Measurements from ENCODE around the gene TM4SF18. TPM values are rescaled to one million over a fixed set of nuclear protein-coding genes. Genes with fewer than 3 reads are reported as not detected.
"Not testable (repeated sequence)": the region's sequence is repeated elsewhere in the genome, so short reads cannot be mapped to it uniquely, and the experiment has no call there.

The TM4SF18 gene
- polyA plus RNA-seq, 6 donors from 2014 or later, result not detected

- H3K4me3 Mint-ChIP-seq, result no peak overlapping the region
- no peaks in the 10 kb centered on the region for H3K36me3 Mint-ChIP-seq
- ATAC-seq (ENCODE audit: low read depth in 2 of 2), result no peak
- no peaks in the 10 kb centered on the region for H3K4me1 Mint-ChIP-seq
- no peak overlapping the region for H3K27ac Mint-ChIP-seq
- no peak for DNase-seq
- peaks cover 8 to 28% (median 26%) of the 10 kb centered on the region in 3 donors for H3K27me3 Mint-ChIP-seq
- H3K9me3 Mint-ChIP-seq, result peaks cover 0 to 7% (median 0%) of the 10 kb centered on the region in 7 donors
Observed at GRCh38 chr3:149356630-149357029, 23.2 kb upstream of the TM4SF18 start.

- ATAC-seq (ENCODE audit: low read depth in 2 of 2) (no peak), DNase-seq (no peak)
- no peak overlapping the region for H3K27ac Mint-ChIP-seq
- peaks cover 8 to 23% (median 21%) of the 10 kb centered on the region in 3 donors for H3K27me3 Mint-ChIP-seq
- H3K4me1 Mint-ChIP-seq, result no peaks in the 10 kb centered on the region
- H3K36me3 Mint-ChIP-seq, result no peaks in the 10 kb centered on the region
- H3K9me3 Mint-ChIP-seq, result peaks cover 0 to 7% (median 0%) of the 10 kb centered on the region in 7 donors
- H3K4me3 Mint-ChIP-seq, result no peak overlapping the region
Observed at GRCh38 chr3:149356044-149356592, 22.7 kb upstream of the TM4SF18 start.

- no peaks in the 10 kb centered on the region for H3K4me1 Mint-ChIP-seq
- peaks cover 0 to 7% (median 0%) of the 10 kb centered on the region in 7 donors for H3K9me3 Mint-ChIP-seq
- DNase-seq, result no peak
- H3K4me3 Mint-ChIP-seq, result no peak overlapping the region
- H3K36me3 Mint-ChIP-seq, result no peaks in the 10 kb centered on the region
- ATAC-seq (ENCODE audit: low read depth in 2 of 2), result no peak
- peaks cover 17 to 21% (median 19%) of the 10 kb centered on the region in 3 donors for H3K27me3 Mint-ChIP-seq
- H3K27ac Mint-ChIP-seq, result no peak overlapping the region
Observed at GRCh38 chr3:149353581-149354184, 20.2 kb upstream of the TM4SF18 start.

- Mint-ChIP-seq H3K9me3 (peaks cover 0 to 7% (median 0%) of the 10 kb centered on the region in 7 donors), H3K4me1 (no peaks in the 10 kb centered on the region), H3K36me3 (no peaks in the 10 kb centered on the region), H3K27me3 (peaks cover 12 to 22% (median 16%) of the 10 kb centered on the region in 3 donors), H3K4me3 (no peak overlapping the region), H3K27ac (no peak overlapping the region)
- no peak for DNase-seq
- no peak for ATAC-seq (ENCODE audit: low read depth in 2 of 2)
Observed at GRCh38 chr3:149352556-149352955, 19.1 kb upstream of the TM4SF18 start.

- Mint-ChIP-seq H3K27me3 (peaks cover 6 to 27% (median 23%) of the 10 kb centered on the region in 3 donors), H3K4me1 (no peaks in the 10 kb centered on the region), H3K9me3 (peaks cover 0 to 4% (median 0%) of the 10 kb centered on the region in 7 donors), H3K27ac (no peak overlapping the region), H3K36me3 (no peaks in the 10 kb centered on the region), H3K4me3 (no peak overlapping the region)
- DNase-seq (no peak), ATAC-seq (ENCODE audit: low read depth in 2 of 2) (no peak)
Observed at GRCh38 chr3:149343951-149344350, 10.5 kb upstream of the TM4SF18 start.

- no peak for DNase-seq
- Mint-ChIP-seq H3K27ac (no peak overlapping the region), H3K4me3 (no peak overlapping the region), H3K9me3 (peaks cover 0 to 4% (median 2%) of the 10 kb centered on the region in 7 donors), H3K27me3 (peaks cover 6 to 27% (median 19%) of the 10 kb centered on the region in 3 donors), H3K36me3 (no peaks in the 10 kb centered on the region), H3K4me1 (no peaks in the 10 kb centered on the region)
- ATAC-seq (ENCODE audit: low read depth in 2 of 2), result no peak
Observed at GRCh38 chr3:149342413-149343380, 9.3 kb upstream of the TM4SF18 start.

GRCh38 chr3:149340310-149340933 is 7.0 kb upstream of the TM4SF18 start:
- no peak for ATAC-seq (ENCODE audit: low read depth in 2 of 2)
- H3K27me3 Mint-ChIP-seq, result peaks cover 6 to 21% (median 11%) of the 10 kb centered on the region in 3 donors
- H3K4me1 Mint-ChIP-seq, result no peaks in the 10 kb centered on the region
- no peak overlapping the region for H3K27ac Mint-ChIP-seq
- H3K9me3 Mint-ChIP-seq, result peaks cover 0 to 2% (median 0%) of the 10 kb centered on the region in 7 donors
- no peaks in the 10 kb centered on the region for H3K36me3 Mint-ChIP-seq
- no peak overlapping the region for H3K4me3 Mint-ChIP-seq
- DNase-seq, result no peak

- Mint-ChIP-seq H3K4me3 (no peak overlapping the region), H3K27me3 (peaks cover 6 to 21% (median 11%) of the 10 kb centered on the region in 3 donors), H3K36me3 (no peaks in the 10 kb centered on the region), H3K27ac (no peak overlapping the region), H3K9me3 (peaks cover 0 to 2% (median 0%) of the 10 kb centered on the region in 7 donors), H3K4me1 (no peaks in the 10 kb centered on the region)
- DNase-seq (no peak), ATAC-seq (ENCODE audit: low read depth in 2 of 2) (no peak)
Observed at GRCh38 chr3:149339931-149340309, 6.5 kb upstream of the TM4SF18 start.

- H3K4me1 Mint-ChIP-seq; ATAC-seq (ENCODE audit: low read depth in 2 of 2); H3K27ac Mint-ChIP-seq; DNase-seq; H3K9me3 Mint-ChIP-seq; H3K36me3 Mint-ChIP-seq; H3K4me3 Mint-ChIP-seq: not testable (repeated sequence)
- peaks cover 1 to 15% (median 12%) of the 10 kb centered on the region in 3 donors for H3K27me3 Mint-ChIP-seq
Observed at GRCh38 chr3:149337486-149337885, 4.0 kb upstream of the TM4SF18 start.

- H3K27me3 Mint-ChIP-seq, result peaks cover 0 to 15% (median 12%) of the 10 kb centered on the region in 3 donors
- no peak for DNase-seq
- H3K4me3 Mint-ChIP-seq, result no peak overlapping the region
- H3K27ac Mint-ChIP-seq, result no peak overlapping the region
- ATAC-seq (ENCODE audit: low read depth in 2 of 2), result no peak
- H3K36me3 Mint-ChIP-seq, result no peaks in the 10 kb centered on the region
- H3K9me3 Mint-ChIP-seq, result peaks cover 0 to 2% (median 0%) of the 10 kb centered on the region in 7 donors
- H3K4me1 Mint-ChIP-seq, result no peaks in the 10 kb centered on the region
Observed at GRCh38 chr3:149336925-149337324, 3.5 kb upstream of the TM4SF18 start.

- ATAC-seq (ENCODE audit: low read depth in 2 of 2) (no peak), DNase-seq (no peak)
- Mint-ChIP-seq H3K9me3 (peaks cover 0 to 1% (median 0%) of the 10 kb centered on the region in 7 donors), H3K4me1 (no peaks in the 10 kb centered on the region), H3K36me3 (no peaks in the 10 kb centered on the region), H3K27me3 (peaks cover 0 to 6% (median 0%) of the 10 kb centered on the region in 3 donors), H3K4me3 (no peak overlapping the region), H3K27ac (no peak overlapping the region)
Observed at GRCh38 chr3:149332771-149333170, 665 bp downstream of the TM4SF18 start.

GRCh38 chr3:149332227-149332765 is 1.1 kb downstream of the TM4SF18 start:
- Mint-ChIP-seq H3K36me3 (no peaks in the 10 kb centered on the region), H3K9me3 (peaks cover 0 to 1% (median 0%) of the 10 kb centered on the region in 7 donors), H3K4me1 (no peaks in the 10 kb centered on the region), H3K4me3 (no peak overlapping the region), H3K27ac (no peak overlapping the region), H3K27me3 (peaks cover 0 to 6% (median 0%) of the 10 kb centered on the region in 3 donors)
- ATAC-seq (ENCODE audit: low read depth in 2 of 2), result no peak
- no peak for DNase-seq

GRCh38 chr3:149331396-149331795 is 2.0 kb downstream of the TM4SF18 start:
- no peaks in the 10 kb centered on the region for H3K36me3 Mint-ChIP-seq
- peaks cover 0 to 9% (median 0%) of the 10 kb centered on the region in 3 donors for H3K27me3 Mint-ChIP-seq
- no peak for DNase-seq
- H3K4me3 Mint-ChIP-seq, result no peak overlapping the region
- no peak overlapping the region for H3K27ac Mint-ChIP-seq
- ATAC-seq (ENCODE audit: low read depth in 2 of 2), result no peak
- peaks cover 0 to 1% (median 0%) of the 10 kb centered on the region in 7 donors for H3K9me3 Mint-ChIP-seq
- no peaks in the 10 kb centered on the region for H3K4me1 Mint-ChIP-seq
